MM.1S (cell line): ENCODE measurements around the gene GRM5.

Experiments
- CTCF ChIP-seq: fragments of 300-600 bp; sonication (generic); IDR thresholded peaks from 2 replicates; pipeline ENCODE4 v1.5.1; 2016; ENCODE audit warnings: antibody characterized with exemption, low read length, mixed read lengths
- EZH2 ChIP-seq: fragments of 300-600 bp; sonication (generic); optimal IDR thresholded peaks from 2 replicates; pipeline ENCODE3; 2017; ENCODE audit warnings: low read depth, mild to moderate bottlenecking, antibody characterized with exemption, low read length, mixed read lengths
- EZH2phosphoT487 ChIP-seq: fragments of 300-600 bp; sonication (generic); IDR thresholded peaks from 2 replicates; pipeline ENCODE4 v1.6.1; 2018; ENCODE audit warnings: antibody characterized with exemption, low read length

- no peak for TF ChIP-seq CTCF
- no peak for TF ChIP-seq EZH2phosphoT487
- TF ChIP-seq EZH2: no peak
Observed at GRCh38 chr11:88697139-88697538, 368.6 kb downstream of the GRM5 start.
